Loucy (cell line): ENCODE results near the gene FOXB1.

Experiments
- CTCF ChIP-seq: fragments of 200-600 bp; sonication (generic); conservative IDR thresholded peaks from 2 replicates; pipeline ENCODE4 v1.5.1; 2014; ENCODE audit warnings: mild to moderate bottlenecking, antibody characterized with exemption, low read length
- EZH2phosphoT487 ChIP-seq: fragments of 200-600 bp; IDR thresholded peaks from 2 replicates; pipeline ENCODE4 v1.6.1; 2018; ENCODE audit warnings: antibody characterized with exemption, mild to moderate bottlenecking, moderate library complexity, borderline replicate concordance

GRCh38 chr15:59997070-59997701, 6.9 kb upstream of the FOXB1 start:
- TF ChIP-seq CTCF: no peak
- no peak for TF ChIP-seq EZH2phosphoT487
